Body of pancreas (tissue), 4 donors: ENCODE data around the gene RBFOX2. TPM values are rescaled to one million over a fixed set of nuclear protein-coding genes. Genes with fewer than 3 reads are reported as not detected.
A peak's percentile ranks its signal among the peaks of the same experiment; 100 is the strongest.

Source experiments
- ATAC-seq: fragments of 150-250 bp; one replicate; pipeline ENCODE4 v1.9.1; 2016
- DNase-seq, 4 donors: peaks; one replicate each; pipeline ENCODE4 v3.0.0-alpha.2; 2019
- H3K27ac ChIP-seq, 4 donors: fragments of 200-600 bp; sonication (generic); 1 replicate in 3 of 4; 2 replicates in 1 of 4; pipeline versions ENCODE4 v1.5.1 to v1.6.1; 2016 to 2019; ENCODE audit warnings: mild to moderate bottlenecking in 1 of 4, mixed read lengths in 1 of 4, moderate library complexity in 1 of 4
- H3K27me3 ChIP-seq, 2 donors: fragments of 200-600 bp; sonication (generic); one replicate each; pipeline ENCODE4 v1.6.0; 2016; ENCODE audit warnings: mild to moderate bottlenecking in 1 of 2
- H3K36me3 ChIP-seq, 2 donors: fragments of 200-600 bp; sonication (generic); replicated peaks in 1 of 2; 2 replicates each; pipeline ENCODE4 v1.5.1; 2016; ENCODE audit warnings: low read depth in 2 of 2; ENCODE audit not compliant: insufficient read depth in 1 of 2
- H3K4me1 ChIP-seq: fragments of 200-600 bp; sonication (generic); one replicate; pipeline ENCODE4 v1.6.0; 2016
- H3K4me3 ChIP-seq, 2 donors: fragments of 200-600 bp; sonication (generic); 1 replicate in 1 of 2; 2 replicates in 1 of 2; pipeline ENCODE4 v1.5.1; 2016 to 2019
- H3K9me3 ChIP-seq, 3 donors: fragments of 200-600 bp; sonication (generic); 1 replicate in 2 of 3; 2 replicates in 1 of 3; pipeline ENCODE4 v1.5.1; 2016
- CTCF ChIP-seq, 7 experiments: fragments of 450-650 bp in 4 of 7; fragments of 200-600 bp in 3 of 7; sonication (generic) in 3 of 7; IDR thresholded peaks; one replicate each; pipeline ENCODE4 v1.5.1; 2016 to 2019; ENCODE audit warnings: antibody characterized with exemption in 7 of 7
- POLR2A ChIP-seq, 3 donors: fragments of 450-650 bp; IDR thresholded peaks; one replicate each; pipeline ENCODE4 v1.6.1; 2016; ENCODE audit warnings: antibody characterized with exemption in 3 of 3, mild to moderate bottlenecking in 2 of 3
- WGBS, 2 donors: methylation state at CpG; one replicate each; pipeline ENCODE4 v1.1.5; 2017; 5-methylcytosine and 5-hydroxymethylcytosine counted together
- intact Hi-C: fragments of 100-400 bp; cut with DNase I; formaldehyde crosslinking; loops from one replicate; pipeline ENCODE4 v1.15.1; 2023
- total RNA-seq, 2 donors: library from RNA; depleted of rRNA; stranded (reverse); fragments of >200 nt; gene quantifications; one replicate each; pipeline ENCODE4 v1.1.0, GENCODE V29; 2016

RBFOX2 gene
- total RNA-seq, 2 donors from 2014 or later: 28.7 to 31.1 TPM

- peak; percentile 95 to 96 (median 96) for DNase-seq
- 2 to 3% methylated on average over 22 to 54 of the region's 54 CpGs for WGBS, 2 donors
- Histone ChIP-seq H3K36me3 (no peaks in the 10 kb centered on the region), H3K4me1 (peaks cover 31% of the 10 kb centered on the region), H3K27ac (peak overlapping the region; percentile 43 to 86 (median 77)), H3K9me3 (no peaks in the 10 kb centered on the region), H3K4me3 (peak overlapping the region in 1 of 2 donors; percentile 7), H3K27me3 (no peaks in the 10 kb centered on the region)
- TF ChIP-seq CTCF (IDR thresholded peaks at IDR 0.05): peak; percentile 97 to 100 (median 100)
- TF ChIP-seq POLR2A (IDR thresholded peaks at IDR 0.05): peak; percentile 25 to 74 (median 69)
- ATAC-seq: peak; percentile 89
- intact Hi-C loops: no loop called here
Observed at GRCh38 chr22:36065775-36066544, 37.3 kb upstream of the RBFOX2 start.

GRCh38 chr22:36065462-36065774 lies 36.8 kb upstream of the RBFOX2 start:
- Histone ChIP-seq H3K4me3 (peak overlapping the region in 1 of 2 donors; percentile 7), H3K4me1 (peaks cover 31% of the 10 kb centered on the region), H3K27me3 (no peaks in the 10 kb centered on the region), H3K9me3 (no peaks in the 10 kb centered on the region), H3K36me3 (no peaks in the 10 kb centered on the region), H3K27ac (peak overlapping the region; percentile 43 to 86 (median 77))
- 7 to 10% methylated on average over 5 of the region's 5 CpGs for WGBS, 2 donors
- ATAC-seq (peak; percentile 26), DNase-seq (no peak)
- intact Hi-C loops: no loop called here
- TF ChIP-seq CTCF (IDR thresholded peaks at IDR 0.05) (no peak), POLR2A (IDR thresholded peaks at IDR 0.05) (no peak)

GRCh38 chr22:36064358-36064757 lies 35.7 kb upstream of the RBFOX2 start:
- ATAC-seq (no peak), DNase-seq (no peak)
- Histone ChIP-seq H3K27me3 (no peaks in the 10 kb centered on the region), H3K4me3 (no peak overlapping the region), H3K36me3 (no peaks in the 10 kb centered on the region), H3K27ac (no peak overlapping the region), H3K9me3 (no peaks in the 10 kb centered on the region), H3K4me1 (peaks cover 25% of the 10 kb centered on the region)
- intact Hi-C loops: no loop called here
- WGBS, 2 donors: 93 to 95% methylated on average over 4 to 5 of the region's 5 CpGs
- TF ChIP-seq CTCF (IDR thresholded peaks at IDR 0.05) (no peak), POLR2A (IDR thresholded peaks at IDR 0.05) (no peak)

- Histone ChIP-seq H3K4me3 (no peak overlapping the region), H3K36me3 (no peaks in the 10 kb centered on the region), H3K27me3 (no peaks in the 10 kb centered on the region), H3K4me1 (peaks cover 6% of the 10 kb centered on the region), H3K9me3 (no peaks in the 10 kb centered on the region), H3K27ac (no peak overlapping the region)
- ATAC-seq: no peak
- DNase-seq: no peak
- intact Hi-C loops: no loop called here
- TF ChIP-seq CTCF (IDR thresholded peaks at IDR 0.05) (no peak), POLR2A (IDR thresholded peaks at IDR 0.05) (no peak)
- 95 to 100% methylated on average over 1 of the region's 1 CpG for WGBS, 2 donors
Observed at GRCh38 chr22:36056980-36057379, 28.4 kb upstream of the RBFOX2 start.
